ENCODE results near the gene NAV2. TPM values are rescaled to one million over a fixed set of nuclear protein-coding genes. Genes with fewer than 3 reads are reported as not detected.

The NAV2 gene
- total RNA-seq, 4 donors from 2014 or later, result 19.2 to 34.7 (median 25.8) TPM

- Histone ChIP-seq H3K27me3 (no peaks in the 10 kb centered on the region), H3K27ac (no peak overlapping the region), H3K4me3 (no peak overlapping the region), H3K9me3 (no peaks in the 10 kb centered on the region), H3K36me3 (no peaks in the 10 kb centered on the region), H3K4me1 (peaks cover 0 to 64% (median 6%) of the 10 kb centered on the region in 4 donors)
- WGBS, 2 donors, result 68 to 69% methylated on average over 3 to 4 of the region's 5 CpGs
- TF ChIP-seq CTCF (IDR thresholded peaks at IDR 0.05), result no peak
- no peak for TF ChIP-seq EP300 (IDR thresholded peaks at IDR 0.05)
- TF ChIP-seq POLR2A (IDR thresholded peaks at IDR 0.05), result no peak
- no peak for DNase-seq (ENCODE audit: low spot score in 2 of 2)
These were observed 55.1 kb downstream of the NAV2 start for GRCh38 chr11:19767627-19768151.

- Histone ChIP-seq H3K27me3 (no peaks in the 10 kb centered on the region), H3K4me1 (peaks cover 0 to 60% (median 6%) of the 10 kb centered on the region in 4 donors), H3K36me3 (no peaks in the 10 kb centered on the region), H3K9me3 (no peaks in the 10 kb centered on the region), H3K27ac (no peak overlapping the region), H3K4me3 (no peak overlapping the region)
- TF ChIP-seq EP300 (IDR thresholded peaks at IDR 0.05) (no peak), POLR2A (IDR thresholded peaks at IDR 0.05) (no peak), CTCF (IDR thresholded peaks at IDR 0.05) (no peak)
- no peak for DNase-seq (ENCODE audit: low spot score in 2 of 2)
- 75 to 85% methylated on average over 6 of the region's 6 CpGs for WGBS, 2 donors
These were observed 55.6 kb downstream of the NAV2 start for GRCh38 chr11:19768197-19768596.

DNA sequence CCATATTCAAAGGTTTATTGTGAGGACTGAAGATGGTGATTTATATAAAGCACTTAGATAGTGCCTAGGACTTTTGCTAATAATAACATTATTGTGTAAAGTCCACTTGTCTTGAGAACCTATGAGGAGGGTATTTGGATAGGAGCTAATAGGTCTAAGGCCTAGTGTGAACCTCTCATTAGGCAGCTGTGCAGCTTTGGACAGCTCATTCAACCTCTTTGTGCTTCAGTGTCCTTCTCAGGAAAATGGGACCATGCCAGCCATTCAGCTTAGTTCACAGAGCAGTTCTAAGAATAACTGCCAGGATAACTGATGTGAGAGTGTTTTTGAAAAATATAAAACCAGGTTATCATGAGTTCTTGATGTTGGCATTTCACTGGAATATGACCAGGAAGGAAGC lies 56.2 kb downstream of the NAV2 start:
- H3K36me3 ChIP-seq, result no peaks in the 10 kb centered on the region
- peaks cover 0 to 54% (median 6%) of the 10 kb centered on the region in 4 donors for H3K4me1 ChIP-seq
- H3K4me3 ChIP-seq, result no peak overlapping the region
- no peak for TF ChIP-seq POLR2A (IDR thresholded peaks at IDR 0.05)
- no peak for TF ChIP-seq EP300 (IDR thresholded peaks at IDR 0.05)
- TF ChIP-seq CTCF (IDR thresholded peaks at IDR 0.05), result no peak
- no peak for DNase-seq (ENCODE audit: low spot score in 2 of 2)
- H3K27ac ChIP-seq, result no peak overlapping the region
- H3K9me3 ChIP-seq, result no peaks in the 10 kb centered on the region
- H3K27me3 ChIP-seq, result no peaks in the 10 kb centered on the region

GRCh38 chr11:19769820-19770219 lies 57.2 kb downstream of the NAV2 start:
- H3K27me3 ChIP-seq, result no peaks in the 10 kb centered on the region
- no peak overlapping the region for H3K27ac ChIP-seq
- H3K4me3 ChIP-seq, result no peak overlapping the region
- WGBS, 2 donors, result 21 to 24% methylated on average over 1 of the region's 1 CpG
- H3K9me3 ChIP-seq, result no peaks in the 10 kb centered on the region
- peaks cover 0 to 46% (median 6%) of the 10 kb centered on the region in 4 donors for H3K4me1 ChIP-seq
- TF ChIP-seq EP300 (IDR thresholded peaks at IDR 0.05), result no peak
- TF ChIP-seq POLR2A (IDR thresholded peaks at IDR 0.05), result no peak
- no peak for TF ChIP-seq CTCF (IDR thresholded peaks at IDR 0.05)
- no peak for DNase-seq (ENCODE audit: low spot score in 2 of 2)
- H3K36me3 ChIP-seq, result no peaks in the 10 kb centered on the region

- WGBS, 2 donors, result 34 to 43% methylated on average over 2 of the region's 2 CpGs
- no peaks in the 10 kb centered on the region for H3K27me3 ChIP-seq
- peaks cover 0 to 42% (median 6%) of the 10 kb centered on the region in 4 donors for H3K4me1 ChIP-seq
- DNase-seq (ENCODE audit: low spot score in 2 of 2), result no peak
- no peak for TF ChIP-seq EP300 (IDR thresholded peaks at IDR 0.05)
- TF ChIP-seq POLR2A (IDR thresholded peaks at IDR 0.05), result no peak
- TF ChIP-seq CTCF (IDR thresholded peaks at IDR 0.05), result no peak
- H3K9me3 ChIP-seq, result no peaks in the 10 kb centered on the region
- H3K36me3 ChIP-seq, result no peaks in the 10 kb centered on the region
- H3K4me3 ChIP-seq, result no peak overlapping the region
- H3K27ac ChIP-seq, result no peak overlapping the region
These were observed 57.6 kb downstream of the NAV2 start for GRCh38 chr11:19770277-19770676.
